KMS-11 (cell line): ENCODE data around the gene LAMB4.

Experiments used
- H2AFZ ChIP-seq: fragments of 200-600 bp; sonication (generic); 2 replicates; pipeline ENCODE4 v1.6.1; 2016; ENCODE audit warnings: antibody characterized with exemption, mixed run types, low read depth
- H3K27ac ChIP-seq: fragments of 200-600 bp; sonication (generic); 2 replicates; pipeline ENCODE4 v1.6.1; 2016; ENCODE audit warnings: mild to moderate bottlenecking, mixed run types
- H3K27me3 ChIP-seq: fragments of 200-600 bp; sonication (generic); 2 replicates; pipeline ENCODE4 v1.6.1; 2017; ENCODE audit warnings: mild to moderate bottlenecking, low read depth, mixed run types, moderate library complexity; ENCODE audit not compliant: insufficient read depth
- H3K36me3 ChIP-seq: fragments of 200-600 bp; sonication (generic); 2 replicates; pipeline ENCODE4 v1.6.1; 2017; ENCODE audit warnings: mild to moderate bottlenecking, mixed run types; ENCODE audit not compliant: insufficient read depth
- H3K4me1 ChIP-seq: fragments of 200-600 bp; sonication (generic); 2 replicates; pipeline ENCODE4 v1.6.1; 2016; ENCODE audit warnings: mild to moderate bottlenecking, low read depth, mixed run types; ENCODE audit not compliant: poor library complexity, severe bottlenecking
- H3K4me2 ChIP-seq: fragments of 200-600 bp; sonication (generic); 2 replicates; pipeline ENCODE4 v1.7.0; 2016; ENCODE audit warnings: mild to moderate bottlenecking, mixed run types
- H3K4me3 ChIP-seq: fragments of 200-600 bp; sonication (generic); IDR thresholded peaks from 2 replicates; pipeline ENCODE4 v1.6.1; 2017; ENCODE audit warnings: low read depth, low read length, mixed read lengths; ENCODE audit not compliant: insufficient read depth
- H3K79me2 ChIP-seq: fragments of 200-600 bp; sonication (generic); 2 replicates; pipeline ENCODE4 v1.6.1; 2016; ENCODE audit warnings: low read depth, mixed run types; ENCODE audit not compliant: insufficient read depth
- H3K9ac ChIP-seq: fragments of 200-600 bp; sonication (generic); 2 replicates; pipeline ENCODE4 v1.6.1; 2016; ENCODE audit warnings: mild to moderate bottlenecking, mixed run types
- H4K20me1 ChIP-seq: fragments of 200-600 bp; sonication (generic); 2 replicates; pipeline ENCODE4 v1.6.1; 2016; ENCODE audit warnings: mild to moderate bottlenecking, mixed run types; ENCODE audit not compliant: insufficient read depth
- CTCF ChIP-seq: fragments of 200-600 bp; sonication (generic); conservative IDR thresholded peaks from 2 replicates; pipeline ENCODE4 v1.6.1; 2017; ENCODE audit warnings: low read depth, mild to moderate bottlenecking, antibody characterized with exemption, low read length, moderate library complexity, mixed read lengths

LAMB4 gene

DNA sequence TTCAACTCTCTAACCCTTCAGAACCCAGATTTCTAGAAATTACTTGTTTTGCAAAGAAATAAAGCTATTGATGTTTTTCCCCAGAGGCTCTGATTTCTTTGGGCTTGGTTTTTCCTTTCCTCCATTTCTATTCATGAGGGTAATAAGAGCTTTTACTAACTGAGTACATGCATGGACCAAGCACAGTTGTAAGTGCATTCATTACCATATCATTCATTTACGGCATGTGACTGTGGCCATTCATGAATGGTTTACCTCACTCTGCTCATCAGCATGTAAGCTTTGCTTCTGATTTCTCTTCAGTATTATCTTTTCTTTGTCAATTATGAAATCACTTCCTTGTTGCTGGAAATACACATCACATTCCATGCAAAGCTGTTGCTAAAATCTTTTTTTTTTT lies 42.4 kb downstream of the LAMB4 start:
- Histone ChIP-seq H3K4me3 (no peak overlapping the region), H3K4me2 (no peak overlapping the region), H4K20me1 (no peaks in the 10 kb centered on the region), H3K4me1 (no peaks in the 10 kb centered on the region), H3K27me3 (no peaks in the 10 kb centered on the region), H3K36me3 (no peaks in the 10 kb centered on the region), H2AFZ (no peak overlapping the region), H3K27ac (no peak overlapping the region), H3K9ac (no peak overlapping the region), H3K79me2 (no peaks in the 10 kb centered on the region)
- TF ChIP-seq CTCF: no peak

DNA sequence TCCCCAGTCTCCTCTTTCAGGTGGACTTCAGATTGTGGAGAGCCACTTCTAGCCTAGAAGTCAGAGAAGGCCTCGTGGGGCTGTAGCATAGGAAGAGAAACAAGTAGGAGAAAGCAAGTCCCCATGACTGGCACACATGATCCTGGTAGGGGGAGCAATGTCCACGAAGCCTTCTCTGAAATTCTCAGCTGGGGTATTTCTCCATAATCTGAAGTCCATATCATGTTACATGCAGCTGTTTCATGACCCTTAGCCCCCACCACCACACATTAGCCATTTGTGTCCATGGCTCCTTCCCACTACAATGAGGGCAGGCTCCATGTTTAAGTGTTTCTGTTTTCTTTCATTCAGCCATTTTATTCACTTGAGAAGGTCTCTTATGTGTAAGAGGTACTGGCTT lies 43.2 kb downstream of the LAMB4 start:
- Histone ChIP-seq H3K27ac (no peak overlapping the region), H3K4me3 (no peak overlapping the region), H4K20me1 (no peaks in the 10 kb centered on the region), H2AFZ (no peak overlapping the region), H3K36me3 (no peaks in the 10 kb centered on the region), H3K4me1 (no peaks in the 10 kb centered on the region), H3K79me2 (no peaks in the 10 kb centered on the region), H3K4me2 (no peak overlapping the region), H3K27me3 (no peaks in the 10 kb centered on the region), H3K9ac (no peak overlapping the region)
- TF ChIP-seq CTCF: no peak

DNA sequence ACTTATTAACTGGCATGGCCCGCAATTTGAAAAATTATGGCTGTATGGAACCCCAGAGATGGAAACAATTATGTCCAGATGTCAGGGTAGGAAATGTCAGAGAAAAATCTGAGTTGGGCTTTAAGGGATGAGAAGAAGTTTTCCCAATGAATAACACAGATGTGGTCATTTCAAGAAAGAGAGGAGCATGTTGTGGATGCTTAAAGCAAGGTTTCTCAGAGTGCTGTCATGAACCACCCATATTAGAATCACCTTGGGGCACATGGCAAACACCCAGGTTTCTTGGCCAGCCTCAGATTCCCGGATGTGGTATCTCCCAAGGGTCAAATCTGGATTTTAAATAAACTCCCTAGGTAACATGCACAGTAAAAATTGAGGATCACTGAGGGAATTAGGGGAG lies 43.6 kb downstream of the LAMB4 start:
- Histone ChIP-seq H3K79me2 (no peaks in the 10 kb centered on the region), H3K36me3 (no peaks in the 10 kb centered on the region), H3K4me2 (no peak overlapping the region), H4K20me1 (no peaks in the 10 kb centered on the region), H3K4me1 (no peaks in the 10 kb centered on the region), H2AFZ (no peak overlapping the region), H3K9ac (no peak overlapping the region), H3K4me3 (no peak overlapping the region), H3K27ac (no peak overlapping the region), H3K27me3 (no peaks in the 10 kb centered on the region)
- no peak for TF ChIP-seq CTCF

DNA sequence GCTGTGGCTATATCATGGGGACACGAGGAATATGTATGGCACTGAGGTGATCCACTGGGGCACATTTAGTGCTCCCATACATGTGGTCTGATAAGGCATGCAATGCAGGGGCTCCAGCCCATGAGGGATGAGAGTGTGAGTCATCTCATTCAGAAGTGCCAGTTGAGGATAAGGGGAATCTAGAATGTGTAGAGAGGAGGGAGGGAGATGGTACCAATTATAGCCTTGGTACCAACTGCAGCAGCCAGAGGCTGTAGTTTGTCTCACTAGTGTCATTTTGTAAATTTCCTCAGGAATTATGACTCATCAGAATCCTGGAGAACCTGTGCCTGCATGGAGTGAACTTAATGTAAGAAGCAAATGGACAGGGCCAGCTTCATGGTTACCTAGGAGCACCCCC lies 46.2 kb downstream of the LAMB4 start:
- Histone ChIP-seq H3K79me2 (no peaks in the 10 kb centered on the region), H3K4me2 (no peak overlapping the region), H2AFZ (no peak overlapping the region), H3K27me3 (no peaks in the 10 kb centered on the region), H3K9ac (no peak overlapping the region), H3K27ac (no peak overlapping the region), H3K4me3 (no peak overlapping the region), H3K36me3 (no peaks in the 10 kb centered on the region), H3K4me1 (no peaks in the 10 kb centered on the region), H4K20me1 (no peaks in the 10 kb centered on the region)
- no peak for TF ChIP-seq CTCF
